Measurements from ENCODE around the gene PTGDR.

PTGDR gene

GRCh38 chr14:52315355-52315718, 47.8 kb downstream of the PTGDR start:
- no peak for TF ChIP-seq EZH2 (IDR thresholded peaks at IDR 0.05; ENCODE audit: borderline replicate concordance, low read depth, low read length, severe bottlenecking)
- TF ChIP-seq CTCF (IDR thresholded peaks at IDR 0.05; ENCODE audit: borderline replicate concordance, extremely low read depth, low read length, poor library complexity, severe bottlenecking), result no peak
- H2AFZ ChIP-seq (ENCODE audit: low read depth, low read length), result peak overlapping the region; percentile 70
- peaks cover 93% of the 10 kb centered on the region for H3K4me1 ChIP-seq (ENCODE audit: insufficient read depth, low read length)
- H3K79me2 ChIP-seq (ENCODE audit: insufficient read depth, low read length), result peaks cover 87% of the 10 kb centered on the region
- peaks cover 12% of the 10 kb centered on the region for H3K36me3 ChIP-seq (ENCODE audit: insufficient read depth, low read length)
- H3K9me3 ChIP-seq (ENCODE audit: insufficient read depth, low read length, severe bottlenecking), result no peaks in the 10 kb centered on the region
- H3K27ac ChIP-seq (ENCODE audit: low read length), result peak overlapping the region; percentile 96
- peak overlapping the region; percentile 83 for H3K9ac ChIP-seq (ENCODE audit: low read depth, low read length)
- H3K4me3 ChIP-seq (ENCODE audit: low read depth in 1 of 2, low read length in 2 of 2), result peak overlapping the region; percentile 58 to 72
- DNase-seq, result no peak
- H3K27me3 ChIP-seq (ENCODE audit: insufficient read depth, low read length, poor library complexity), result no peaks in the 10 kb centered on the region
- H4K20me1 ChIP-seq (ENCODE audit: insufficient read depth, low read length), result peaks cover 3% of the 10 kb centered on the region; the same call in 1 of the 2 replicates
- peak overlapping the region; percentile 94 for H3K4me2 ChIP-seq (ENCODE audit: insufficient read depth, low read length)
- peak; percentile 8; the same call in 1 of the 3 replicates for ATAC-seq (ENCODE audit: insufficient read depth, low read depth)

- Histone ChIP-seq H3K27ac (ENCODE audit: low read length) (peak overlapping the region; percentile 96), H3K4me1 (ENCODE audit: insufficient read depth, low read length) (peaks cover 66% of the 10 kb centered on the region), H4K20me1 (ENCODE audit: insufficient read depth, low read length) (peaks cover 3% of the 10 kb centered on the region; the same call in 1 of the 2 replicates), H3K36me3 (ENCODE audit: insufficient read depth, low read length) (peaks cover 31% of the 10 kb centered on the region), H3K9me3 (ENCODE audit: insufficient read depth, low read length, severe bottlenecking) (peaks cover 15% of the 10 kb centered on the region), H3K9ac (ENCODE audit: low read depth, low read length) (peak overlapping the region; percentile 83), H3K4me3 (ENCODE audit: low read depth in 1 of 2, low read length in 2 of 2) (peak overlapping the region in 1 of 2 experiments; percentile 72; a peak in 3 of 4 replicates), H3K4me2 (ENCODE audit: insufficient read depth, low read length) (peak overlapping the region; percentile 94), H2AFZ (ENCODE audit: low read depth, low read length) (no peak overlapping the region), H3K27me3 (ENCODE audit: insufficient read depth, low read length, poor library complexity) (no peaks in the 10 kb centered on the region), H3K79me2 (ENCODE audit: insufficient read depth, low read length) (peaks cover 92% of the 10 kb centered on the region)
- TF ChIP-seq CTCF (IDR thresholded peaks at IDR 0.05; ENCODE audit: borderline replicate concordance, extremely low read depth, low read length, poor library complexity, severe bottlenecking), result peak; percentile 55
- TF ChIP-seq EZH2 (IDR thresholded peaks at IDR 0.05; ENCODE audit: borderline replicate concordance, low read depth, low read length, severe bottlenecking), result no peak
- DNase-seq, result peak; percentile 42
- ATAC-seq (ENCODE audit: insufficient read depth, low read depth), result peak; percentile 44
These were observed 50.6 kb downstream of the PTGDR start for GRCh38 chr14:52318062-52318461.

- peak; percentile 40 for DNase-seq
- Histone ChIP-seq H3K4me1 (ENCODE audit: insufficient read depth, low read length) (peaks cover 58% of the 10 kb centered on the region), H3K4me2 (ENCODE audit: insufficient read depth, low read length) (peak overlapping the region; percentile 94), H3K27me3 (ENCODE audit: insufficient read depth, low read length, poor library complexity) (no peaks in the 10 kb centered on the region), H3K4me3 (ENCODE audit: low read depth in 1 of 2, low read length in 2 of 2) (peak overlapping the region in 1 of 2 experiments; percentile 53; a peak in 2 of 4 replicates), H4K20me1 (ENCODE audit: insufficient read depth, low read length) (peaks cover 5% of the 10 kb centered on the region; the same call in 1 of the 2 replicates), H3K79me2 (ENCODE audit: insufficient read depth, low read length) (peaks cover 92% of the 10 kb centered on the region), H2AFZ (ENCODE audit: low read depth, low read length) (no peak overlapping the region), H3K36me3 (ENCODE audit: insufficient read depth, low read length) (peaks cover 33% of the 10 kb centered on the region), H3K27ac (ENCODE audit: low read length) (peak overlapping the region; percentile 96), H3K9ac (ENCODE audit: low read depth, low read length) (peak overlapping the region; percentile 83), H3K9me3 (ENCODE audit: insufficient read depth, low read length, severe bottlenecking) (peaks cover 15% of the 10 kb centered on the region)
- TF ChIP-seq EZH2 (IDR thresholded peaks at IDR 0.05; ENCODE audit: borderline replicate concordance, low read depth, low read length, severe bottlenecking) (no peak), CTCF (IDR thresholded peaks at IDR 0.05; ENCODE audit: borderline replicate concordance, extremely low read depth, low read length, poor library complexity, severe bottlenecking) (no peak)
- ATAC-seq (ENCODE audit: insufficient read depth, low read depth), result peak; percentile 23; the same call in 1 of the 3 replicates
These were observed 51.5 kb downstream of the PTGDR start for GRCh38 chr14:52318826-52319645.
